ENCODE data around the gene SUGCT. TPM values are rescaled to one million over a fixed set of nuclear protein-coding genes. Genes with fewer than 3 reads are reported as not detected.

The SUGCT gene
- total RNA-seq, 1 experiment from 2014 or later, result 9.9 TPM

- H3K27me3 ChIP-seq (replicated peaks; ENCODE audit: control insufficient read depth, insufficient read depth, low read length), result no peaks in the 10 kb centered on the region
- H3K4me1 Mint-ChIP-seq (ENCODE audit: low read depth, unreplicated experiment), result no peaks in the 10 kb centered on the region
- BruUV-seq (replicated peaks), result TSS peak; percentile 65
- CTCF ChIA-PET, result interaction anchor here (0.6 to 1.9 kb wide), 2 partner anchors 61 to 238 kb away, joined by 3 to 4 read pairs; no protein-coding TSS in a partner anchor
- H3K4me3 ChIP-seq (ENCODE audit: low read depth, low read length), result peak overlapping the region; percentile 89
- no peaks in the 10 kb centered on the region for H3K36me3 ChIP-seq (ENCODE audit: control insufficient read depth, insufficient read depth, low read length)
- peaks cover 5% of the 10 kb centered on the region for H3K36me3 Mint-ChIP-seq (ENCODE audit: insufficient read depth, unreplicated experiment)
- H3K27me3 Mint-ChIP-seq (ENCODE audit: insufficient read depth, unreplicated experiment), result no peaks in the 10 kb centered on the region
- no peak for TF ChIP-seq CTCF (IDR thresholded peaks at IDR 0.05; ENCODE audit: insufficient read depth in 1 of 2, low read depth in 1 of 2, low read length in 1 of 2, severe bottlenecking in 1 of 2, unreplicated experiment in 1 of 2)
- H3K9me3 Mint-ChIP-seq (ENCODE audit: unreplicated experiment), result no peaks in the 10 kb centered on the region
- peaks cover 9% of the 10 kb centered on the region for H3K4me1 ChIP-seq
- peak overlapping the region; percentile 92 for H3K27ac Mint-ChIP-seq (ENCODE audit: unreplicated experiment)
- intact Hi-C loops (cut with micrococcal nuclease; ENCODE audit: unreplicated experiment), result loop anchor here (2.0 kb wide), 1 partner anchor 185 kb away; no protein-coding TSS in a partner anchor
- POLR2A ChIA-PET, result interaction anchor here (1.6 kb wide), 1 partner anchor 184 kb away, joined by 4 read pairs; the partner anchor contains the start of gene CDK13
- H3K4me3 Mint-ChIP-seq (ENCODE audit: unreplicated experiment), result peak overlapping the region; percentile 92
- no peaks in the 10 kb centered on the region for H3K9me3 ChIP-seq
- no peak for DNase-seq
Measured at GRCh38 chr7:40133561-40134427, 1.0 kb upstream of the SUGCT start.

- H3K36me3 Mint-ChIP-seq (ENCODE audit: insufficient read depth, unreplicated experiment), result peaks cover 5% of the 10 kb centered on the region
- no peaks in the 10 kb centered on the region for H3K36me3 ChIP-seq (ENCODE audit: control insufficient read depth, insufficient read depth, low read length)
- peak overlapping the region; percentile 92 for H3K4me3 Mint-ChIP-seq (ENCODE audit: unreplicated experiment)
- no peaks in the 10 kb centered on the region for H3K9me3 ChIP-seq
- H3K27me3 Mint-ChIP-seq (ENCODE audit: insufficient read depth, unreplicated experiment), result no peaks in the 10 kb centered on the region
- H3K9me3 Mint-ChIP-seq (ENCODE audit: unreplicated experiment), result no peaks in the 10 kb centered on the region
- H3K4me1 Mint-ChIP-seq (ENCODE audit: low read depth, unreplicated experiment), result no peaks in the 10 kb centered on the region
- intact Hi-C loops (cut with micrococcal nuclease; ENCODE audit: unreplicated experiment), result loop anchor here (1.0 to 2.0 kb wide), 2 partner anchors 186 to 239 kb away; no protein-coding TSS in a partner anchor
- H3K4me1 ChIP-seq, result peaks cover 9% of the 10 kb centered on the region
- no peak for DNase-seq
- H3K27ac Mint-ChIP-seq (ENCODE audit: unreplicated experiment), result peak overlapping the region; percentile 92
- ChIA-PET POLR2A (no interaction called here), CTCF (interaction anchor here (0.6 to 0.7 kb wide), 2 partner anchors 8 to 82 kb away, joined by 3 read pairs; no protein-coding TSS in a partner anchor)
- H3K27me3 ChIP-seq (replicated peaks; ENCODE audit: control insufficient read depth, insufficient read depth, low read length), result no peaks in the 10 kb centered on the region
- TF ChIP-seq CTCF (IDR thresholded peaks at IDR 0.05; ENCODE audit: insufficient read depth in 1 of 2, low read depth in 1 of 2, low read length in 1 of 2, severe bottlenecking in 1 of 2, unreplicated experiment in 1 of 2), result no peak
- BruUV-seq (replicated peaks), result no TSS peak
- peak overlapping the region; percentile 89 for H3K4me3 ChIP-seq (ENCODE audit: low read depth, low read length)
Measured at GRCh38 chr7:40135317-40135610, 459 bp downstream of the SUGCT start.

- Histone ChIP-seq H3K27me3 (replicated peaks; ENCODE audit: control insufficient read depth, insufficient read depth, low read length) (no peaks in the 10 kb centered on the region), H3K4me1 (peaks cover 8% of the 10 kb centered on the region), H3K36me3 (ENCODE audit: control insufficient read depth, insufficient read depth, low read length) (no peaks in the 10 kb centered on the region), H3K9me3 (no peaks in the 10 kb centered on the region), H3K4me3 (ENCODE audit: low read depth, low read length) (no peak overlapping the region)
- Mint-ChIP-seq H3K4me1 (ENCODE audit: low read depth, unreplicated experiment) (no peaks in the 10 kb centered on the region), H3K27ac (ENCODE audit: unreplicated experiment) (no peak overlapping the region), H3K27me3 (ENCODE audit: insufficient read depth, unreplicated experiment) (no peaks in the 10 kb centered on the region), H3K9me3 (ENCODE audit: unreplicated experiment) (no peaks in the 10 kb centered on the region), H3K4me3 (ENCODE audit: unreplicated experiment) (peak overlapping the region; percentile 29), H3K36me3 (ENCODE audit: insufficient read depth, unreplicated experiment) (no peaks in the 10 kb centered on the region)
- ChIA-PET POLR2A (no interaction called here), CTCF (no interaction called here)
- no TSS peak for BruUV-seq (replicated peaks)
- TF ChIP-seq CTCF (IDR thresholded peaks at IDR 0.05; ENCODE audit: insufficient read depth in 1 of 2, low read depth in 1 of 2, low read length in 1 of 2, severe bottlenecking in 1 of 2, unreplicated experiment in 1 of 2), result no peak
- intact Hi-C loops (cut with micrococcal nuclease; ENCODE audit: unreplicated experiment), result no loop called here
- no peak for DNase-seq
Measured at GRCh38 chr7:40137563-40137962, 2.8 kb downstream of the SUGCT start.
